ENCODE measurements around the gene REST. TPM values are rescaled to one million over a fixed set of nuclear protein-coding genes. Genes with fewer than 3 reads are reported as not detected.

The REST gene
- total RNA-seq, 1 experiment from 2014 or later: 18.2 TPM

GRCh38 chr4:56977321-56978012 is 69.8 kb downstream of the REST start, which contains the start of gene NOA1:
Gene NOA1 (minus strand): TSS chr4:56977606. CDS start chr4:56977585, 21 bp downstream.
- peak; percentile 98 for DNase-seq (ENCODE audit: low spot score)

- peak; percentile 91 for DNase-seq (ENCODE audit: low spot score)
Measured at GRCh38 chr4:56978750-56979303, 71.1 kb downstream of the REST start, which contains the start of gene POLR2B. Gene POLR2B (plus strand): TSS chr4:56978896. CDS start chr4:56978986, 90 bp downstream.

- no peak for DNase-seq (ENCODE audit: low spot score)
Measured at GRCh38 chr4:56979421-56980072, 71.8 kb downstream of the REST start.

GRCh38 chr4:56981795-56982201 is 74.1 kb downstream of the REST start:
- no peak for DNase-seq (ENCODE audit: low spot score)

GRCh38 chr4:56986192-56986591 is 78.5 kb downstream of the REST start:
- DNase-seq (ENCODE audit: low spot score): no peak

GRCh38 chr4:56986952-56987351 is 79.3 kb downstream of the REST start:
- DNase-seq (ENCODE audit: low spot score): no peak

GRCh38 chr4:56990109-56990905 is 82.6 kb downstream of the REST start:
- no peak for DNase-seq (ENCODE audit: low spot score)

- DNase-seq (ENCODE audit: low spot score): no peak
Measured at GRCh38 chr4:56995525-56995924, 87.8 kb downstream of the REST start.

GRCh38 chr4:56999751-57000150 is 92.1 kb downstream of the REST start:
- DNase-seq (ENCODE audit: low spot score): no peak

- DNase-seq (ENCODE audit: low spot score): peak; percentile 14
Measured at GRCh38 chr4:57013543-57014120, 105.9 kb downstream of the REST start.

Other genes with a start within 250 kb of the REST start
- not detected in 2 replicates for gene HOPX, start 226.6 kb upstream of the REST start, total RNA-seq (2014; rRNA removed; shearing (Covaris generic))
- gene SPINK2, start 86.2 kb upstream of the REST start, total RNA-seq (2014; rRNA removed; shearing (Covaris generic)): 0.45 TPM in 1 of 2 replicates, not detected in the other
- 12.5 and 15.3 TPM in 2 replicates for gene NOA1, start 69.7 kb downstream of the REST start, total RNA-seq (2014; rRNA removed; shearing (Covaris generic))
- gene POLR2B, start 71.0 kb downstream of the REST start, total RNA-seq (2014; rRNA removed; shearing (Covaris generic)): 138 and 139 TPM in 2 replicates
- gene IGFBP7, start 202.5 kb downstream of the REST start, total RNA-seq (2014; rRNA removed; shearing (Covaris generic)): 45.1 and 45.5 TPM in 2 replicates

Measured in H4 (cell line).